Tibial artery (tissue), 4 donors: ENCODE results near the gene LEMD2.

ENCODE experiments used
- DNase-seq, 2 donors: peaks; one replicate each; pipeline ENCODE4 v3.0.0-alpha.2; 2019
- H3K27ac ChIP-seq, 2 donors: fragments of 200-600 bp; sonication (generic) in 1 of 2; 1 replicate in 1 of 2; 2 replicates in 1 of 2; pipeline ENCODE4 v1.5.1; 2018 to 2019; ENCODE audit warnings: mild to moderate bottlenecking in 1 of 2
- H3K27me3 ChIP-seq, 2 donors: fragments of 200-600 bp; sonication (generic) in 1 of 2; one replicate each; pipeline versions ENCODE4 v1.5.1 to v1.6.0; 2016 to 2019
- H3K36me3 ChIP-seq, 3 donors: fragments of 200-600 bp; sonication (generic) in 2 of 3; one replicate each; pipeline ENCODE4 v1.5.1; 2016 to 2019; ENCODE audit warnings: mild to moderate bottlenecking in 2 of 3
- H3K4me1 ChIP-seq, 4 donors: fragments of 200-600 bp; sonication (generic) in 2 of 4; 1 replicate in 3 of 4; 2 replicates in 1 of 4; pipeline ENCODE4 v1.5.1; 2016 to 2019
- H3K4me3 ChIP-seq, 2 donors: fragments of 200-600 bp; sonication (generic) in 1 of 2; 1 replicate in 1 of 2; 2 replicates in 1 of 2; pipeline ENCODE4 v1.5.1; 2018 to 2019; ENCODE audit warnings: mild to moderate bottlenecking in 2 of 2
- H3K9me3 ChIP-seq, 3 donors: fragments of 200-600 bp; sonication (generic) in 1 of 3; one replicate each; pipeline ENCODE4 v1.5.1; 2016 to 2019
- intact Hi-C: fragments of 100-400 bp; cut with DNase I; formaldehyde crosslinking; loops from one replicate; pipeline ENCODE4 v1.15.0; 2023; ENCODE audit warnings: low total_unique reads
- TF ChIP-seq, protein P1 (sequence below), 2 experiments: fragments of 200-600 bp in 1 of 2; fragments of 450-650 bp in 1 of 2; IDR thresholded peaks; one replicate each; pipeline ENCODE4 v1.5.1; 2017 to 2019; ENCODE audit warnings: antibody characterized with exemption in 2 of 2, mild to moderate bottlenecking in 1 of 2, moderate library complexity in 1 of 2

LEMD2 gene

DNA sequence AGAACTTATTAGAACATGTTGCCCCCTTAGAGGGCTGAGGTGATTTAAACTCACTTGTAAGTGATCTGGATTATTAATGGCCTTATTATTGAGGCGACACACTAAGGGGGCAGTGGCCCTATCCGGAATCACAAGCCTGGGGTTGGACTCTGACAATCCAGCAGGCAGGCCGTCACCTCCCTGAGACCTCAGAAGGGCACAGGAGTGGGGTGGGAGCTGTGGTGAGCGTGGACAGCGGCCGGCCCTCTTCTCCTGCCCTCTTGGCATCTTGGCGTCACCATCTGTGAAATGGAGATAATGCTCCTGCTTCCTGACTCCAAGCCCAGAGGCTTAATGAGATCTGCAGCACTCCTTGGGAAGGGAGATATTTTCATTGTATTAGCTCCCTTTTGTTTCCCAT is 61.8 kb downstream of the LEMD2 start:
- TF ChIP-seq, protein P1, sequence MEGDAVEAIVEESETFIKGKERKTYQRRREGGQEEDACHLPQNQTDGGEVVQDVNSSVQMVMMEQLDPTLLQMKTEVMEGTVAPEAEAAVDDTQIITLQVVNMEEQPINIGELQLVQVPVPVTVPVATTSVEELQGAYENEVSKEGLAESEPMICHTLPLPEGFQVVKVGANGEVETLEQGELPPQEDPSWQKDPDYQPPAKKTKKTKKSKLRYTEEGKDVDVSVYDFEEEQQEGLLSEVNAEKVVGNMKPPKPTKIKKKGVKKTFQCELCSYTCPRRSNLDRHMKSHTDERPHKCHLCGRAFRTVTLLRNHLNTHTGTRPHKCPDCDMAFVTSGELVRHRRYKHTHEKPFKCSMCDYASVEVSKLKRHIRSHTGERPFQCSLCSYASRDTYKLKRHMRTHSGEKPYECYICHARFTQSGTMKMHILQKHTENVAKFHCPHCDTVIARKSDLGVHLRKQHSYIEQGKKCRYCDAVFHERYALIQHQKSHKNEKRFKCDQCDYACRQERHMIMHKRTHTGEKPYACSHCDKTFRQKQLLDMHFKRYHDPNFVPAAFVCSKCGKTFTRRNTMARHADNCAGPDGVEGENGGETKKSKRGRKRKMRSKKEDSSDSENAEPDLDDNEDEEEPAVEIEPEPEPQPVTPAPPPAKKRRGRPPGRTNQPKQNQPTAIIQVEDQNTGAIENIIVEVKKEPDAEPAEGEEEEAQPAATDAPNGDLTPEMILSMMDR (IDR thresholded peaks at IDR 0.05) = no peak
- Histone ChIP-seq H3K4me3 (no peak overlapping the region), H3K27me3 (no peaks in the 10 kb centered on the region), H3K9me3 (no peaks in the 10 kb centered on the region), H3K27ac (no peak overlapping the region), H3K4me1 (no peaks in the 10 kb centered on the region), H3K36me3 (no peaks in the 10 kb centered on the region)
- intact Hi-C loops = no loop called here
- DNase-seq = no peak

DNA sequence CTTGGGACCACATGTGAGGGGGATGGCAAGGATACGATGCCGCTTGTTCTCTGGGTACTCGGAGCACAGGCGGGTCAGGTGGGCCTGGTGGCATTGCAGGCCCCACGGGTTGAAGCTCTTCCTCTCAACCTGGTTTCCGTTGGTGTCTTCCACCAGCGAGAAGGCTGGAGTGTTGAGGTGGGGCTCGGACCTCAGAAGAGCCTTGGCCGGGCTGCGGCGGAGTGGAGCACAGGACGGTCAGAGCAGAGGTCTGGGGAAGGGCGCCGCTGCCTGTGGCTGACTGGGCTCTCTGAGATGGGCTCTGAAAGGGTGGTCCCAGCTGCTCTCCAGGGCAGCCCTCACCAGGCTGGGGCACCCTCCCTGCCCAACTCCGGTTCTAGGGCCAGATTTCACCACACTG is 62.2 kb downstream of the LEMD2 start:
- Histone ChIP-seq H3K9me3 (no peaks in the 10 kb centered on the region), H3K4me1 (no peaks in the 10 kb centered on the region), H3K4me3 (no peak overlapping the region), H3K36me3 (no peaks in the 10 kb centered on the region), H3K27me3 (no peaks in the 10 kb centered on the region), H3K27ac (no peak overlapping the region)
- DNase-seq = no peak
- intact Hi-C loops = no loop called here
- TF ChIP-seq, protein P1 (IDR thresholded peaks at IDR 0.05) = no peak

DNA sequence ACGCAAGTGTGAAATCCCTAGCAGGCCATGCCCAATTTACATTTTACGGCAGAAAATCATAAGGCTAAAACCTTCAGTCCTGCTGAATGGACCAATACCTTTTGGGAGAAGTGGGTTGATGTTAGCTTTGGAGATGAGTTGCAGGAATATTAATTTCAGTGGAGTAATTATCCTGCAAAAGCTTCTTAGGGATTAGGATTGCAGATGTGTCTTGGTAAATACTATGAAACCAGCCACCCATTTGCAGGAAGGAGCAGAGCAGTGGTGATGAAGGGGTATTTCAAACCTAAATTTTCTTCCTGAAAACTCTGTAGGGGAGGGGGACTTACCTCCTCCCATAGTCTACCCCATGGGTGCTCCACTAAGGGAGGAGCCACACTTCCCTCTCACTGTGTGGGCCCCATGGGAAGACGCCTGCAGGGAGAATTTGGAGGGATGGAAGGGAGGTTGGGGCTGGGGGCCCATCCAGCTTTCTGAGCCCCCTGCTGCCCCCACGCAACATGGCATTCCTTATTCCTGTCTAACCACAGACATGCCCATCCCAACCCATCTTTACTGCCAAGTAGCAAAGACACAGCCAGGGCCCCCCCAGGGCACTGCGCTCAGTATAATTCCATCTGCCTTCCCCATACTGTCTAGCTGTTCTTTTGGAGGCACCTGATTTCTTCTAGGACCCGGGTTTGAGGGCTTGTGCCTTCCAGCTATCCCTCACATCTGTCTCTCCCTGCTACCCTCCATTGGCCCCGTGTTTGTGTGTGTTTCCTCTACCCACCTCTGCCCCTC is 62.8 kb downstream of the LEMD2 start:
- TF ChIP-seq, protein P1 (IDR thresholded peaks at IDR 0.05) = no peak
- intact Hi-C loops = no loop called here
- Histone ChIP-seq H3K4me1 (no peaks in the 10 kb centered on the region), H3K27ac (no peak overlapping the region), H3K36me3 (no peaks in the 10 kb centered on the region), H3K4me3 (no peak overlapping the region), H3K27me3 (no peaks in the 10 kb centered on the region), H3K9me3 (no peaks in the 10 kb centered on the region)
- no peak for DNase-seq

DNA sequence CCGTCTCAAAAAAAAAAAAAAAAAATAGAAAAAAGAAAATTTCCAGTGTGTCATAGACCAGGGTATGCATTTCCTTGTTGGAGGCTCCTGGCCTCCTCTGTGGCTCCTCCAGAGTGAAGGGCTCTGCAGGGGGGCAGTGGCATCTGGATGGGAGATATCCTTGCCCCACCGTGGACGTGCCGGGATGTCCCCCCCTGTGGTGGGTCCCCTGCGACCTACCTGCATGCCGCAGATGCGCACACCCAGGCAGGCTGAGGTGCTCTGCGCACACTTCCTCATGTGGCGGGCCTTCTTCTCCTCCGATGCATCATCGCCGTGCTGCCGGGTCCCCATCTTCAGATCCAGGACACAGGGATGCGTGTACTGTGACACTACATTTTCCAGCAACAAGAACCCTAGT is 63.7 kb downstream of the LEMD2 start:
- Histone ChIP-seq H3K27ac (no peak overlapping the region), H3K4me3 (no peak overlapping the region), H3K36me3 (no peaks in the 10 kb centered on the region), H3K4me1 (no peaks in the 10 kb centered on the region), H3K9me3 (no peaks in the 10 kb centered on the region), H3K27me3 (no peaks in the 10 kb centered on the region)
- intact Hi-C loops = no loop called here
- no peak for DNase-seq
- TF ChIP-seq, protein P1 (IDR thresholded peaks at IDR 0.05) = no peak

DNA sequence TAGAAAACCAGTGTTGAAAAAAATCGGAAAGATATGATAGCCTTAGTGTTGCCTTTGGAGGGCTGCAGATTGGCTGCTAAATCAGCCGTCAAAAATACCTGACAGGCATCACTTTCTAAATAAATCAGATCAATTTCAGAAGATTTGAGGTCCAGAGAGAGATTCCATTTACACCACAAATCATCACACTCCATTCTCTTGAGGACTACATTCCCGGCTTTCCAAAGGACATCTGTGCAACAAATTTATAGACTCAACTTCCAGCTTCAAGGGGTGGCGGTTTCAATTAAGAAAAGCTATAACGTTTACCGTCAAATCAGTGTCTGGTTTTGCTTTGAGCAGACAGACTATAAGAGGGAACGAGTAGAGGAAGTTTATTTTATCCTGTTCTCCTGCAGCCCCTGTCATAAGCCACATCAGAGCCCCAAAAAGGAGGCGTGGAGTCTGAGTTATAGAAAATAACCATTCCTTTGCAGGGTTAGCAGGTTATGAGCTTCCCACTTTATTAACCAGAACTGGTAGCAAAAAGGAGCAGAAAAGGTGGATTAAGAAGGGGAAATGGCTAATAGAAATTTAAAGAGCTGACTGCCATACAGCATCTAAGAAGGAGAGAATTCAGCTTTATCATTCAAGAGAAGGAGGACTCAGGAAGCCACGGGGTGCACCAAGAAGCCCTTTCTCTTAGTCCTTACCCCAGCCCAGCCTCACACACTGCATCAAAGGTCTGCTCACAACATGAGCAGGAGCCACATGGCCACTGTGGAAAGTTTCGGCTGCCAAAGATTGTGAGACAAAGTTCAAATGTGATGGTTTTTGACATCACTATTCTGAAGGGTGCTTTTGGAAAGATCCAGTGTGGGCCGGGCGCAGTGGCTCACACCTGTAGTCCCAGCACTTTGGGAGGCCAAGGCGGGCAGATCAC is 64.6 kb downstream of the LEMD2 start:
- H3K4me3 ChIP-seq = no peak overlapping the region
- TF ChIP-seq, protein P1 (IDR thresholded peaks at IDR 0.05) = no peak
- H3K36me3 ChIP-seq = no peaks in the 10 kb centered on the region
- no peaks in the 10 kb centered on the region for H3K27me3 ChIP-seq
- DNase-seq = no peak
- H3K27ac ChIP-seq = no peak overlapping the region
- no peaks in the 10 kb centered on the region for H3K9me3 ChIP-seq
- H3K4me1 ChIP-seq = no peaks in the 10 kb centered on the region
- intact Hi-C loops = no loop called here
